GM10847 (cell line): ENCODE data around the gene P2RX6.

Experiments
- POLR2A ChIP-seq: IDR thresholded peaks from 2 replicates; pipeline ENCODE4 v1.6.1; 2011; ENCODE audit not compliant: insufficient read length; ENCODE audit errors: extremely low read depth

The P2RX6 gene

DNA sequence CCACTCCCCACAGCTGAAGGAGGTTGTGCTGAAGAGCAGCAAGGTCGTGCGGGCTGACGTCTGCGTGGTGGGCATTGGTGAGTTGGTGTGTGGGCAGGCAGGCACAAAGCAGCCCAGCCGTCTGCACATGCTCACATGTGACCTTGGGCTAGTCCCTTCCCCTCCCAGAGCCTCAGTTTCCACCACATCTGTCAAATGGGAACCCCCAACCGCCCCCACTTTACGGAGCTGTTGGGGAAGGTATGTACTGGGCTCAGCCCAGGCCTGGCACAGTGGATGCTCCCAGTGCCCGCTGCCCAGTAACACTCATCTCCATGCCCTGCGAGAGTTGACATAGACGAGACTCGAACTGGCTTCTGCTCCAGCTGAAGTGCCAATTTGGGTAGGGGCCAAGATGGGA, 37.9 kb upstream of the P2RX6 start:
- TF ChIP-seq POLR2A, result no peak

DNA sequence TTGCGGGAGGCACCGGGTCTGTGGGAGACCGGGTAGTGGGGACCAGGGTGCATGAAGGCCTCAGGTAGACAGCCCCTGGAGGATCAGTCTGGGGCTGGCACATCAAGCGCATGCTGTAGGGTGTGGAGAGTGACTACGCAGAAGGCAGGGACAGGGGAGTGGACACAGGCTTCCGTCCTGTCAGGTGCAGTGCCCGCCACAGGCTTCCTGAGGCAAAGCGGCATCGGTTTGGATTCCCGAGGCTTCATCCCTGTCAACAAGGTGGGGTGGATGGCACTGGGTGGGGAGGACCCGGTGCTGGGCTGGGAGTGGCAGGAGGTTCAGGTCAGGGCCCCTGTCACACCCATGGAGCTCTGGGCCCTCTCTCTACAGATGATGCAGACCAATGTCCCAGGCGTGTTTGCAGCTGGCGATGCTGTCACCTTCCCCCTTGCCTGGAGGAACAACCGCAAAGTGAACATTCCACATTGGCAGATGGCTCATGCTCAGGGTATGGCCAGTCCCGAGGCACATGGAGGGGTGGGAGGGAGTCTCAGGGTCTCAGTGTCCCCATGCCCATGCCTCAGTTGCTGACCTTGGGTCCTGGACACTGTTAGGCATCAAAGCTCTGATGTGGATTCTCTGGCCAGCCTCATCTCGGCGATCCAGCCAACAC, 37.3 kb upstream of the P2RX6 start:
- TF ChIP-seq POLR2A, result no peak

DNA sequence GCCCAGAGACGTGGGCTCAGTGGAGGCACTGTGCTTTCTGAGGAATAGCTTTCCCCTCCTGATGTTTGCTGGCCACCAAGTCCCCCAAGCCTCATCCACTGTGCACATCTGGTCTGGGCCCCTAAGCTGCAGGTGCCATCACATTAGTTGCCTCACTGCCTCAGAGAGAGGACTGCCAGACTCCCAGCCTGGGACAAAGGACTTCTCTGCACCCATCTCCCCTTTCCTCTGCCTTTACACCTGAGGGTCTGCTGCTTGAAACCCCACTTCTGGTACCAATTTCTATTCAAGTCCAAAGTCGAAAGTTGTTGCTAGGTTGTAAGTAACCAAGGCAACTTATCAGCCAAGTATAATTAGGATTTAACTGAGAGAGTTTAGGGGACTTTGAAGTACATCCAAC, 36.5 kb upstream of the P2RX6 start:
- no peak for TF ChIP-seq POLR2A

DNA sequence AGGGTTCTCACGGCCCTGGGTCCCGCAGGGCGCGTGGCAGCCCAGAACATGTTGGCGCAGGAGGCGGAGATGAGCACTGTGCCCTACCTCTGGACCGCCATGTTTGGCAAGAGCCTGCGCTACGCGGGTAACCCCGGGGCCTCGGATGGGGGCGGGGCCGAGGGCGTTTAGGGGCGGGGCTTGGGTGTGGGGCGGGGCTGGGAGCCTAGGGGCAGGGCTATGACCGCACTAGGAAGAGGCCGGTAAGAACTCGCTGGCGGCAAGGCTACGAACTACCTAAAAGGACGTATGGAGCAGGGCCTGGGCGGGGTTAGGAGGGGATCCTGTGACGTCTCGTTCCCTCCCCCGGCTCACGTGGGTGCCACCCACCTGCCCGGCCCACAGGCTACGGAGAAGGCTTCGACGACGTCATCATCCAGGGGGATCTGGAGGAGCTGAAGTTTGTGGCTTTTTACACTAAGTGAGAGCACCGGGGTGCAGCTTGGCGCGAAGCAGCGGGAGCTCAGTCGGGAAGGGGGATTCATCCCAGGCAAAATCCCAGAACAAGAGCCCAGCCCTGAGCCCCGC, 35.6 kb upstream of the P2RX6 start:
- TF ChIP-seq POLR2A, result no peak

DNA sequence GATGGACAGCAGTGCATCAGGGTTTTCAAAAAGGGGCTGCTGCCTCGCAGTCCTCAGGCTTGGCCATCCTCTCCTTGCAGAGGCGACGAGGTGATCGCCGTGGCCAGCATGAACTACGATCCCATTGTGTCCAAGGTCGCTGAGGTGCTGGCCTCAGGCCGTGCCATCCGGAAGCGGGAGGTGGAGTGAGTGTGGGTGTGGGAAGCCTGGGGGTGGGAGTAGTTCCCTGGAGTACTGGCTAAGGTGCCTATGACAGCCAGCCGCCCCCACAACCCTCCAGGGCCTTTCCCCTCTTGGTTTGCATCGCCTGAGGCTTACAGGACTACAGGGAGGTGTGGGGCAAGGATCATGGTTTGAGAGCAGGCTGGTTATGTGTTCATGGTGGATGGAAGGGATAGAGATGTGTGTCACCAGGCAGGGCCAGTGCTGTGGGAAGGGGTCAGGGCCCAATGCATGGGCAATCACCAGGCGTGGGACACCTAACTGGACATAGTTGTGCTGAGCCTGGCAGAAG, 35.0 kb upstream of the P2RX6 start:
- TF ChIP-seq POLR2A, result no peak

DNA sequence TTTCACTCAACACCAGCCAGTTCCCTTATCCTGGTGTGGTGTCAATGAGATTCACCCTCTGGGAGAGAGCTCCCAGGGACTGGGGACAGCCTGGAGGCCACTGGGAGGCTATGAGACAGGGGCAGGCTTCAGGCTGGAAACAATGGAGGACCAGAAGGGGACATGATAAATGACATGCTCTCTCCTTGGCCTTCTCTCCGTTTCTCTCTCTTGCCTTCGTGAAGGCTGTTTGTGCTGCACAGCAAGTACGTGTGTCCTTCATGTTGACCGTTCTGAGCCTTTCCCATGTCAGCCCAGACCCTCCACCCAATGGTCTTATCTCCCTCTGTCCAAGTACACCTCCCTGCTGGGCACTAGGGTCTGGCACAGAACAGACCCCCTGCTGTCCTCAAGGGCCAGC, 34.4 kb upstream of the P2RX6 start:
- no peak for TF ChIP-seq POLR2A

DNA sequence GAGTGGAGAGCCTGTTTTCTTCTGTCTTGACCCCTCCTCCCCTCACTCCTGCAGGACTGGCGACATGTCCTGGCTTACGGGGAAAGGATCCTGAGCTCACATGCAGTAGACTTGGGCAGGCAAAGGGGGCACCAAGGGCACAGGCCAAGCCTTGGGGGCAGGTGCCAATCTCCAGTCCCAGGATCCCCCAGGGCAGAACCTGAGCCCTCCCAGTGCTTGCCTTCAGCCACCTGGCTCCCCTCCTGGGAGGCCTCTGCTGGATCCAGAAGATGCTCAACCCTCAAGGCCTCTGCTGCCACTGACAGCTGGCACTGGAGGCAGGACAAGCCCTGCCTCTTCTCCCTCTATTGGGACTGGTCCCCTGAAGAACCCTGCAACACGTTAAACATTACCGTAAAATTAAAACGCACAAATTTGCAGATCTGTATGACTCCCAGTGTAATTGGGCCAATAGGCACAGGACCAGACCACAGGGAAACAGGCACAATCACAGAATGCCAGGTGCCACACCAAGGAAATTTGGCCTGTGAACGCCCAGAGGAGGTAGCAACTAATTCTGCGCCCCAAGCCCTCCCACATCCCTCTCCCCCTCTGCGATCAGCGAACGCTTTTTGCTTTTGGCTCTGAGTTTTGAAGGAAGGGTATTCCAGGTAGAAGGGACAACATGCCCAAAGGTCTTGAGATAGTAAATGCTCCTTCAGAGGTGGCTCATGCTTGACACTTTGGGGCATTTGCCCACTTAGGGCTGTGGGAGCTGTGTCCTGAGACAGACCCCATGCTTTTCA, 33.8 kb upstream of the P2RX6 start:
- no peak for TF ChIP-seq POLR2A

DNA sequence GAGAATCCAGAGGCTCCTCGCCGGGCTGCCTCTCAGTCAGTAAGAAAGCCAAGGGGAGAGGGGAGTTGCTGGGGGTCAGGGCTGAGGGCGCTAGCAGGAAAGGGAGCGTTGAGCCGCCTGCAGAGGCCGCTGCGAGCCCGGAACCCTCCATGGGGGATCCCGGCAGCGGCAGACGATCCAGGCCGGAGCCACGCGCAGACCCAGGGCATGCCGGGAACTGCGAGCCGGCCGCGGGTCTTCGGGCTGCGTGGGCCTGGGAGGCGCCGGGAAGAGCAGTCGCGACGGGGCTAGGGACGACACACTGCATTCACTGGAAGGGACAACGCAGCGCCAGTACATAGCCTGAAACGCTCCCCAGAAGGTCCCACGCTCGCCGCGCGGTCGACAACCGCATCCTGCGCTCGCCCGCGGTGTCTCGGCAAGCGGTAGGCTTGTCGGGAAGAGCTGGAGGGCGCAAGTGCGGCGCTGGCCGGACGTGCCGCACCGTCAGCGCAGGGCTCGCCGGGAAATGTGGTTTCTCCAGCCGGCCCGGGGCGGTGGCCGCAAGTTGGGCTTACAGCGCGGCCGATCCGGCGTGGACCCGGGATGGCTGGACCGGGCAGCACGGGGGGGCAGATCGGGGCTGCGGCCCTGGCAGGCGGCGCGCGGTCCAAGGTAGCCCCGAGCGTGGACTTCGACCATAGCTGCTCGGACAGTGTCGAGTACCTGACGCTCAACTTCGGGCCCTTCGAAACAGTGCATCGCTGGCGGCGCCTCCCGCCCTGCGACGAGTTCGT, 33.0 kb upstream of the P2RX6 start, which contains the start of gene LZTR1:
Gene LZTR1 (plus strand): TSS at position 511 of the 776 bp plus-strand sequence. CDS start 75 bp downstream, at position 586.
- peak; percentile 97 for TF ChIP-seq POLR2A

DNA sequence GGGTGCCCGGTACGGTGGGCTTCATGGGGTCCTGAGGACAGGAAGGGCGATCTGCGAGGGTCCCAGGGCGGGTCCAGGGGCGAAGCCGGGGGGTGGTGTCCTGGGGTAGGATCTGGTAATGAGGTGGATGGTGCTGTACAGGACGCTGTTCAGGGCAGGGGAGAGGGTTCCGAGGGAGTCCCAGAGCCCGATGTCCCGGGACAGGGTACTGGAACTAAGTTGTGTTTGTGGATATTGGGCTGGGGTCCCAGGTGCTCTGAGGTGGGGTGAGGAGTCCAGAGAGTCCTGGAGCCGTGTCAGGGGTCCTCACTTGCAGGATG, 32.4 kb upstream of the P2RX6 start:
- TF ChIP-seq POLR2A, result no peak

DNA sequence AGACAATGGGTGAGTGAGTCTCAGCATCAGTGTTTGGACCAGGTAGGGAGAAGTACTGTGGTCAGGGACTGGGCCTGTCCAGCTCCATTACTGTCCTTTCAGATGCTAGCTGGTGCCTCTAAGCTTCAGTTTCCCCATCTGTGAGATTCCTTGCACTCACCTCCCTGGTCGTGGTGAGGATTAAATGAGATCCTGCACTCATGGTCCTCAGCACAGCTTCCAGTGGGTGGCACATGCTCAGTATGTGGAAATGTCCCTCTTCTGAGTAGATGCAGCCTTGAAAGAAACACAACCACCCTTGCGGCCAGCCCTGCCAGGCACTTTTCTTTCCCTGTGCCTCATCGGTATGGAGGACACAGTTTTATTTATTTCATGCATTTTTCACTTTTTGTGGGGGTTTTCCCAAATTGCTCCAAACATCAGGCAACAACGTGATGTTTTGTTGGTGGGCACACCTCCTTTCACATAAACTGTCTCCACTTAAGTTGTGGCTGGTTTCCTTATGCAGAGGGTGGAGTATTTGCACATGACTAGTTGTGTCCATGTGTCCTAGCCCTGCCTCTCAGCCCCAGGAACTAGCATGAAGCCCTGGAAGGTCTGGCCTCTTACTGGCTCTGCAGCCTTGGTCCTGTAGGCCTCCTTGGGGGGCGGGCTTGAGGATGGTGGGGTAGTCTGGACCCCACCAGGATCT, 31.7 kb upstream of the P2RX6 start:
- TF ChIP-seq POLR2A, result no peak

DNA sequence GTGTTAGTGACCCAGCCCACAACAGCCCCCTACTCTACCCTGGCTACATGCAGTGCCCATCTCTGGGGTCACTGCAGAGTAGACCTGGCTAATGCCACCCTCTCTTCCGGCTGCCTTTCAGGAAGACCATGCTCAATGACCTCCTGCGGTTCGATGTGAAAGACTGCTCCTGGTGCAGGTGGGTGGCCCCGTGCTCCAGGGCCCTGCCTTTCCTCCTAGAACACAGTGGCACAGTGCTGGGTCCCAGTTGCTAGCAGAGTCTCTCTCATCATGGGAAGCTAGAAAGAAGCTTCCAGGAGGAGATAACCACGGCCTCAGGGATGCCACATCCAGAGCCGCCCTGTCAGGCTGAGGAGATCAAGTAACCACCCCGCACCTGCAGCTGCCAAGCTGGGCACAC, 29.2 kb upstream of the P2RX6 start:
- TF ChIP-seq POLR2A, result no peak

DNA sequence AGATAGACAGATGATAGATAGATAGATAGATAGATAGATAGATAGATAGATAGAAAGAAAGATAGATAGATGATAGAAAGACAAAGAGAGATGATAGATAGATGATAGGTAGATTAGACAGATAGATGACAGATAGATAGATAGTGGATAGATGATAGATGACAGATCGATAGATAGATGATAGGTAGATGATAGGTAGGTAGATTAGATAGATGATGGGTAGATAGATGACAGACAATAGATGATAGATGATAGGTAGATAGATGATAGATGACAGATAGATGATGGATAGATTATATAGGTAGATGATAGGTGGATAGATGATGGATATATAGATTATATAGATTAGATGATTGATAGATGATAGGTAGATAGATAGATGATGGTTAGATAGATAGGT, 28.6 kb upstream of the P2RX6 start:
- TF ChIP-seq POLR2A, result no peak

DNA sequence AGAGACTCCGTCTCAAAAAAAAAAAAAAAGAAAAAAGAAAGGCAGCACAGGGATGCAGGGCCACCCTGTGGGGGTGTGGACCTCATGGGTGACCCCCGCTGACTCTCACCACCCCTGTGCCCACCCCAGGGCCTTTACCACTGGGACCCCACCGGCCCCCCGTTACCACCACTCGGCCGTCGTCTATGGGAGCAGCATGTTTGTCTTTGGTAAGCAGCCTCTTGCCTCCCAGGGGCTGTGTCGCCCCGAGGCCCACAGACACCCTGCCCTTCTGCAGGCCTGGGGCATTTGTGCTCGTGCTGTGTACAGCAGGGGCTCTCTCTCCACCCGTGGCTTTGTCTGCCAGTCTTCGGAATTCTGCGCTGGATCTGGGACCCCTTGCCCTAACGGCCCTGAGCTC, 27.6 kb upstream of the P2RX6 start:
- no peak for TF ChIP-seq POLR2A

DNA sequence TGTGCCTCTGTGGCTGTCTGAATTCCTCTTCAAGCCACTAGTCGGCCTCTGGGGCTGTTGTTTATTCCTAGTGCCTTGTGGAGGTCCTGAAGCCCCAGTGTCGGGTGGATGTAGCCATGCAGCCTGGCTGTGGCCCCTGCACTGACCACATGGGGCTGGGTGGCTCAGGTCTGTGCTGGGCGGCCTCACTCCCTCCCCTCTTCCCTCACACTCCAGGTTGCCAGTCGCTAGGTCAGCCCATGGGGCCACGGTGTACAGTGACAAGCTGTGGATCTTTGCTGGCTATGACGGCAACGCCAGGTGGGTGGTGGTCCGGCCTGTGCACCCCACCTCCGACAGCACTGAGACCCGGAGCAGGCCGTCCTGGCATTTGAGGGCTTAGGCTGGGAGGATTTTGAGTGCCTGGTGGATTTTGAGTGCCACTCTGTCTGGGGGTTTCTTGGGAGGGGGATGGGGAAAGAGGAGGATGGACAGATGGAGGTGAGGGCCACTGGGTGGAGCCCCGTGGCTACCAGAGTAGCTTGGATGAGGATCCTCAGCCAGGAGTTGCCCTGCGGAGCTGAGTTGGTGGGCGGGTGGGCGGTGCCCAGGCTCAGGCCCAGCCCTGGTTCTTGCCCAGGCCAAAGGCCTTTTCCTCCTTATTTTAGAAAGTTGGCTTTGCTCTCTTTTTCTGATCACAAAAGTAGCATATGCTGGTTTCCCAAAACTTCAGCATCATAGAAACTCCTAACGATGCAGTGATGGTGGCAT, 26.2 kb upstream of the P2RX6 start:
- no peak for TF ChIP-seq POLR2A

DNA sequence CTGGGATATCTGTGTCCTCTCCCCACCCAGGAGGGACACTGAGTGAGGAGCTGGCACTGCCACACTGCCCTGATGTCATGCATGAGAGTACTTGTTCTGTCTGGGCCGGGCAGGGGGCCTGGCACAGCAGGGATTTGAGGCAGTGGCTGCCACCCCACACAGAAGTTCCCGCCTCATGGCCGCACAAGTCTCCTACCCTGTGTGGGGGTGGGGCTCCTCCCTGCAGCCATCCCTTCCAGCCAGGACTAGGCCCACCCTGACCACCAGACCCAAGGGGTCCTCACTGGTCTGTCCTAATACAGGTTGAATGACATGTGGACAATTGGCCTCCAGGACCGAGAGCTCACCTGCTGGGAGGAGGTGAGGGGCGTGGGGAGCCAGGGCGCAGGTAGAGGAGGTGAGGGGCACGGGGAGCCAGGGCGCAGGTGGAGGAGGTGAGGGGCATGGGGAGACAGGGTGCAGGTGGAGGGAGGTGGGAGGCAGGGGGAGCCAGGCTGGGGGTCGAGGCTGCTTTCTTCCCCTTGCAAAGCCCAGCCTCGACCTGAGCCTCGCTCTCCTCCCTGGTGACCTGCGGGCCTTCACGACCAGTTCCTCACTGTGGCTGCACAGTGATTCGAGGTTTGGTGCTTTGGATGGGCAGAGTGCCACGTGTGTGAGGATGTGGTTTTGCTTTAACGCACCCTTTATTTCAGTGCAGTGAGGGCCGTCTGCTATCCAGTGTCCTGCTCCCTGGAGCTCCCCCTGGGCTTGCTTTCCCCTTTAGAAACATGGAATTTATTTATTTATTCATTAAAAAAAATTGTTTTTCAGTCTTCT, 25.4 kb upstream of the P2RX6 start:
- no peak for TF ChIP-seq POLR2A
